Activated CD8-positive, alpha-beta memory T cell treated with anti-CD3 and anti-CD28 coated beads, Interleukin-2, amount 50 U/mL, for 4 hours (primary cell): ENCODE data around the gene KLK4.

ENCODE experiments used
- DNase-seq: peaks from one replicate; pipeline ENCODE4 v3.0.0-alpha.2; 2020

Gene KLK4

GRCh38 chr19:50878851-50879250 is 32.3 kb downstream of the KLK4 start:
- DNase-seq: no peak

DNA sequence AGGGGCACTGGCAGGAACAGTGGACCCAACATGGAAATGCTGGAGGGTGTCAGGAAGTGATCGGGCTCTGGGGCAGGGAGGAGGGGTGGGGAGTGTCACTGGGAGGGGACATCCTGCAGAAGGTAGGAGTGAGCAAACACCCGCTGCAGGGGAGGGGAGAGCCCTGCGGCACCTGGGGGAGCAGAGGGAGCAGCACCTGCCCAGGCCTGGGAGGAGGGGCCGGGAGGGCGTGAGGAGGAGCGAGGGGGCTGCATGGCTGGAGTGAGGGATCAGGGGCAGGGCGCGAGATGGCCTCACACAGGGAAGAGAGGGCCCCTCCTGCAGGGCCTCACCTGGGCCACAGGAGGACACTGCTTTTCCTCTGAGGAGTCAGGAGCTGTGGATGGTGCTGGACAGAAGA is 33.9 kb downstream of the KLK4 start:
- DNase-seq: no peak

DNA sequence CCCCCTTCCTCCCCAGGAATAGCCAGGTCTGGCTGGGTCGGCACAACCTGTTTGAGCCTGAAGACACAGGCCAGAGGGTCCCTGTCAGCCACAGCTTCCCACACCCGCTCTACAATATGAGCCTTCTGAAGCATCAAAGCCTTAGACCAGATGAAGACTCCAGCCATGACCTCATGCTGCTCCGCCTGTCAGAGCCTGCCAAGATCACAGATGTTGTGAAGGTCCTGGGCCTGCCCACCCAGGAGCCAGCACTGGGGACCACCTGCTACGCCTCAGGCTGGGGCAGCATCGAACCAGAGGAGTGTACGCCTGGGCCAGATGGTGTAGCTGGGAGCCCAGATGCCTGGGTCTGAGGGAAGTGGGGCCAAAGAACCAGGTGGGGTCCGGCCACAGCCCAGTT is 34.7 kb downstream of the KLK4 start:
- DNase-seq: no peak

GRCh38 chr19:50875795-50876422 is 35.3 kb downstream of the KLK4 start:
- DNase-seq: no peak

DNA sequence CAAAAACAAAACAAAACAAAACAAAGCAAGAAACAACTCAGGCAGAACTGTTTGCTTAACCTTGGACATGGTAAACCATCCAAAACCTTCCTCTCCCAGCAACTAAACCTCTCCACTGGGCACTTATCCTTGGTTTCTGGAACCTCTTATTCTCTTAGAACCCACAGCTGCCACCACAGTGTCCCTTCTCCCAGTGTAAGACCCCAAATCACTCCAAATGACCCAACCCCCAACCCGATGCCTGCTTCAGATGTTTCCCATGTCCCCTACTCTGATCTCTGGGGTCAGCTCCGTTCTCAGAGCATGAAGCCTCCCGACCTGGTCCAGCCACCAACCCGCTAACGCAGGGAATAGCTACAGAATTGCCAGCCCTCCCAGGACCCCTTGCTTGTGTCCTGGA is 37.0 kb downstream of the KLK4 start:
- no peak for DNase-seq

GRCh38 chr19:50873056-50873455 is 38.1 kb downstream of the KLK4 start, which contains the start of gene KLK2:
Gene KLK2 (plus strand): TSS chr19:50873439. CDS start chr19:50873474, 35 bp downstream.
- no peak for DNase-seq

- DNase-seq: no peak
These were observed 40.6 kb downstream of the KLK4 start for GRCh38 chr19:50870417-50871089.

- DNase-seq: no peak
These were observed 41.7 kb downstream of the KLK4 start for GRCh38 chr19:50869479-50869878.

GRCh38 chr19:50861496-50862286 is 49.5 kb downstream of the KLK4 start:
- DNase-seq: no peak

GRCh38 chr19:50861010-50861409 is 50.2 kb downstream of the KLK4 start:
- DNase-seq: no peak

- no peak for DNase-seq
These were observed 51.3 kb downstream of the KLK4 start for GRCh38 chr19:50859849-50860248.

GRCh38 chr19:50858886-50859285 is 52.3 kb downstream of the KLK4 start:
- DNase-seq: no peak

DNA sequence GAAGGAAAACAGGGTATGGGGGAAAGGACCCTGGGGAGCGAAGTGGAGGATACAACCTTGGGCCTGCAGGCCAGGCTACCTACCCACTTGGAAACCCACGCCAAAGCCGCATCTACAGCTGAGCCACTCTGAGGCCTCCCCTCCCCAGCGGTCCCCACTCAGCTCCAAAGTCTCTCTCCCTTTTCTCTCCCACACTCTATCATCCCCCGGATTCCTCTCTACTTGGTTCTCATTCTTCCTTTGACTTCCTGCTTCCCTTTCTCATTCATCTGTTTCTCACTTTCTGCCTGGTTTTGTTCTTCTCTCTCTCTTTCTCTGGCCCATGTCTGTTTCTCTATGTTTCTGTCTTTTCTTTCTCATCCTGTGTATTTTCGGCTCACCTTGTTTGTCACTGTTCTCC is 53.8 kb downstream of the KLK4 start:
- DNase-seq: no peak
